K562 (cell line): Measurements from ENCODE around the gene MARK2. TPM values are rescaled to one million over a fixed set of nuclear protein-coding genes. Genes with fewer than 3 reads are reported as not detected.

Experiments
- ATF7 ChIP-seq: fragments of 450-650 bp; IDR thresholded peaks from 2 replicates; pipeline ENCODE4 v1.7.1; 2014; ENCODE audit warnings: mild to moderate bottlenecking, moderate library complexity
- CBFA2T2 ChIP-seq: fragments of 450-650 bp; conservative IDR thresholded peaks from 2 replicates; pipeline ENCODE4 v1.6.1; 2017; ENCODE audit warnings: mild to moderate bottlenecking
- CCAR2 ChIP-seq: fragments of 200-400 bp; formaldehyde crosslinking; IDR thresholded peaks from 2 replicates; pipeline ENCODE4 v1.6.1; 2017; ENCODE audit warnings: mild to moderate bottlenecking, low read depth, low read length
- CEBPB ChIP-seq: fragments of 450-650 bp; IDR thresholded peaks from 2 replicates; pipeline ENCODE4 v1.6.1; 2016; ENCODE audit warnings: missing genetic modification characterization, missing compliant biosample characterization
- GABPB2 ChIP-seq: fragments of 250-450 bp; sonication (Bioruptor Pico); conservative IDR thresholded peaks from 2 replicates; pipeline ENCODE4 v1.5.1; 2021; ENCODE audit warnings: mild to moderate bottlenecking
- HDGF ChIP-seq: fragments of 450-650 bp; IDR thresholded peaks from 2 replicates; pipeline ENCODE4 v1.6.1; 2016
- JUND ChIP-seq, 2 experiments: IDR thresholded peaks; 2 replicates in 1 of 2; 3 replicates in 1 of 2; pipeline ENCODE4 v1.6.1; 2011; ENCODE audit warnings: borderline replicate concordance in 2 of 2, low read depth in 2 of 2, low read length in 2 of 2, improper control_type of control experiment in 1 of 2, missing biosample characterization in 1 of 2, missing genetic modification characterization in 1 of 2, missing genetic modification reagents in 1 of 2
- LCOR ChIP-seq: sonication (generic); formaldehyde crosslinking; IDR thresholded peaks from 2 replicates; pipeline ENCODE4 v1.8.0; 2022; ENCODE audit warnings: mild to moderate bottlenecking, missing genetic modification reagents
- NFYB ChIP-seq: IDR thresholded peaks from 2 replicates; pipeline ENCODE4 v1.6.1; 2011; ENCODE audit warnings: mild to moderate bottlenecking, moderate library complexity; ENCODE audit not compliant: insufficient read length; ENCODE audit errors: extremely low read depth
- NR2C2 ChIP-seq, 2 experiments: fragments of 200-800 bp in 1 of 2; sonication (Bioruptor generic) in 1 of 2; sonication (generic) in 1 of 2; formaldehyde crosslinking in 1 of 2; IDR thresholded peaks; 2 replicates each; pipeline versions ENCODE4 v1.6.1 to v1.8.0; 2016 to 2022; ENCODE audit warnings: mild to moderate bottlenecking in 1 of 2, missing compliant biosample characterization in 1 of 2, missing genetic modification characterization in 1 of 2, missing genetic modification reagents in 1 of 2
- PHTF2 ChIP-seq: fragments of 250-450 bp; sonication (Bioruptor Pico); IDR thresholded peaks from 2 replicates; pipeline ENCODE4 v1.5.0; 2021; ENCODE audit warnings: mild to moderate bottlenecking
- RBM39 ChIP-seq: fragments of 200-400 bp; formaldehyde crosslinking; optimal IDR thresholded peaks from 2 replicates; pipeline ENCODE3; 2018; ENCODE audit warnings: low read depth, low read length
- RFX7 ChIP-seq: fragments of 250-450 bp; sonication (Bioruptor Pico); IDR thresholded peaks from 2 replicates; pipeline ENCODE4 v1.5.1; 2021; ENCODE audit warnings: mild to moderate bottlenecking
- SMC3 ChIP-seq: conservative IDR thresholded peaks from 2 replicates; pipeline ENCODE4 v1.6.1; 2011; ENCODE audit warnings: low read depth, low read length, improper control_type of control experiment; ENCODE audit not compliant: insufficient read depth
- ZNF24 ChIP-seq: fragments of 450-650 bp; IDR thresholded peaks from 2 replicates; pipeline ENCODE4 v1.6.1; 2016
- ZNF263 ChIP-seq: sonication (generic); formaldehyde crosslinking; IDR thresholded peaks from 2 replicates; pipeline ENCODE4 v1.8.0; 2022; ENCODE audit warnings: mild to moderate bottlenecking, missing genetic modification reagents, borderline replicate concordance
- ZNF324 ChIP-seq: fragments of 250-450 bp; sonication (Bioruptor Pico); IDR thresholded peaks from 2 replicates; pipeline ENCODE4 v1.4.0; 2020; ENCODE audit warnings: mild to moderate bottlenecking
- ZNF766 ChIP-seq: fragments of 200-800 bp; sonication (Bioruptor generic); conservative IDR thresholded peaks from 2 replicates; pipeline ENCODE4 v1.6.1; 2016; ENCODE audit warnings: missing genetic modification characterization, missing compliant biosample characterization
- polyA plus RNA-seq, 8 experiments: library from polyadenylated mRNA; depleted of rRNA in 4 of 8; stranded (reverse) in 5 of 8; unstranded in 3 of 8; fragments of >200 nt; fragmentation: Nextera tagmentation in 2 of 8; fragmentation: Illumina TruSeq in 1 of 8; extraction: Ambion mirVana in 2 of 8; extraction: Trizol in 1 of 8; gene quantifications; 2 replicates each; pipeline versions ENCODE4 v1.2.1 to v1.2.3, GENCODE V29; 2011 to 2014; ENCODE audit warnings: inconsistent platforms in 1 of 8, missing spikeins in 1 of 8
- total RNA-seq, 7 experiments: library from RNA; depleted of rRNA in 6 of 7; stranded (reverse); fragments of >200 nt in 6 of 7; fragmentation: Illumina TruSeq in 2 of 7; extraction: Trizol in 2 of 7; gene quantifications; 2 replicates each; pipeline versions ENCODE4 v1.2.1 to v1.2.3, GENCODE V29; 2011 to 2021; ENCODE audit warnings: low replicate concordance in 1 of 7
- TF ChIP-seq, protein P1 (sequence below): fragments of 250-450 bp; sonication (Bioruptor Pico); IDR thresholded peaks from 2 replicates; pipeline ENCODE4 v1.8.0; 2022; ENCODE audit warnings: inconsistent platforms, mild to moderate bottlenecking, moderate library complexity, borderline replicate concordance

Gene MARK2
- total and polyA plus RNA-seq, 9 of the 15 experiments (the other 6 are each of a cell fraction or from before 2014, with no cell fraction given) = 0.32 to 43.5 (median 15.1) TPM

DNA sequence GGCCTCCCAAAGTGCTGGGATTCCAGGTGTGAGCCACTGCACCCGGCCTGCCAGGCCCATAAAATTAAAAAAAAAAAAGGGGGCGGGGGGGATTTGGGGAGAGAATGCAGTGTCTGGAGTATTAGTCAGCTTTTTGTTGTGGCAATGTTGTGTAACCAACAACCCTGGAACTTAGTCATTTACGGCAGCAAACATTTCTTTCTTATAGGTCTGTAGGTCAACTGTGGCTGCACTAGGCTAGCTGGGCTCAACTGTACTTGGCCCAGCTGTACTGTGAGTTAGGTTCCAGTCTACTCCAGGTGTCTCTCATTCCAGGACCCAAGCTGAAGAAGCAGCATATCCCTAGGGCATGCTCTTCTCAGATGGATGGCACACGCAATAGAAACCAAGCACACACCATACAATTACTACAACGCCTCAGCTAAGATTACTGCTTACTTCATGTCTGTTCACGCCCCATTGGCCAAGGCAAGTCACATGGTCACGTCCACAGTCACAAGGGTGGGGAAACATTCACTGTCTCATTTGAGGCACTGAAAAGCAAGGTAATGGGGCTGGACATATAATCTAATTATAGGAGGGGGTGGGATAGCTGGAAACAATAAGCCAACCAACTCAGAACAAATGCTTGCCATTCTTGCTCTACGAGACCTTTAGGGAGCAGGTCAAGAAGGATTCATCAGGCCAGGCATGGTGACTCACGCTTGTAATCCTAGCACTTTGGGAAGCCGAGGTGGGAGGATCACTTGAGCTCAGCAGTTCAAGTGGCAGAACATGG lies 36.1 kb upstream of the MARK2 start (continued):
- TF ChIP-seq NFYB (peak; percentile 64), ZNF24 (0 out of 2 replicates have a peak, but pooled peaks have one; percentile 32), JUND (IDR thresholded peaks at IDR 0.05; ENCODE audit: borderline replicate concordance, low read depth, low read length) (peak; percentile 85), JUND (tag; IDR thresholded peaks at IDR 0.05; ENCODE audit: borderline replicate concordance, low read depth, low read length) (peak; percentile 90; the same call in 2 of the 3 replicates), ZNF263 (CRISPR knock-in tag) (no peak), CCAR2 (no peak), ZNF324 (CRISPR knock-in tag) (no peak), PHTF2 (CRISPR knock-in tag) (no peak), HDGF (no peak), RBM39 (no peak), CEBPB (tag) (0 out of 2 replicates have a peak, but pooled peaks have one; percentile 16), SMC3 (no peak), RFX7 (no peak), LCOR (0 out of 2 replicates have a peak, but pooled peaks have one; percentile 43), ATF7 (0 out of 2 replicates have a peak, but pooled peaks have one; percentile 26), NR2C2 (CRISPR knock-in tag; IDR thresholded peaks at IDR 0.05) (no peak), NR2C2 (tag; IDR thresholded peaks at IDR 0.05) (peak; percentile 56), GABPB2 (CRISPR knock-in tag) (no peak), ZNF766 (CRISPR knock-in tag) (no peak), CBFA2T2 (peak; percentile 44)
- TF ChIP-seq, protein P1, sequence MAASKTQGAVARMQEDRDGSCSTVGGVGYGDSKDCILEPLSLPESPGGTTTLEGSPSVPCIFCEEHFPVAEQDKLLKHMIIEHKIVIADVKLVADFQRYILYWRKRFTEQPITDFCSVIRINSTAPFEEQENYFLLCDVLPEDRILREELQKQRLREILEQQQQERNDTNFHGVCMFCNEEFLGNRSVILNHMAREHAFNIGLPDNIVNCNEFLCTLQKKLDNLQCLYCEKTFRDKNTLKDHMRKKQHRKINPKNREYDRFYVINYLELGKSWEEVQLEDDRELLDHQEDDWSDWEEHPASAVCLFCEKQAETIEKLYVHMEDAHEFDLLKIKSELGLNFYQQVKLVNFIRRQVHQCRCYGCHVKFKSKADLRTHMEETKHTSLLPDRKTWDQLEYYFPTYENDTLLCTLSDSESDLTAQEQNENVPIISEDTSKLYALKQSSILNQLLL (CRISPR knock-in tag) = no peak
